Lower leg skin (tissue), 3 donors: ENCODE measurements around the gene METTL4.

Source experiments
- POLR2A ChIP-seq, 2 donors: fragments of 450-650 bp; IDR thresholded peaks; one replicate each; pipeline ENCODE4 v1.6.1; 2016 to 2017; ENCODE audit warnings: antibody characterized with exemption in 2 of 2, mild to moderate bottlenecking in 1 of 2, moderate library complexity in 1 of 2
- TF ChIP-seq, protein P1 (sequence below), 3 donors: fragments of 450-650 bp; IDR thresholded peaks; one replicate each; pipeline ENCODE4 v1.5.1; 2016; ENCODE audit warnings: antibody characterized with exemption in 3 of 3, mild to moderate bottlenecking in 3 of 3, moderate library complexity in 2 of 3

GRCh38 chr18:2569338-2570207, 1.7 kb downstream of the METTL4 start:
- TF ChIP-seq, protein P1, sequence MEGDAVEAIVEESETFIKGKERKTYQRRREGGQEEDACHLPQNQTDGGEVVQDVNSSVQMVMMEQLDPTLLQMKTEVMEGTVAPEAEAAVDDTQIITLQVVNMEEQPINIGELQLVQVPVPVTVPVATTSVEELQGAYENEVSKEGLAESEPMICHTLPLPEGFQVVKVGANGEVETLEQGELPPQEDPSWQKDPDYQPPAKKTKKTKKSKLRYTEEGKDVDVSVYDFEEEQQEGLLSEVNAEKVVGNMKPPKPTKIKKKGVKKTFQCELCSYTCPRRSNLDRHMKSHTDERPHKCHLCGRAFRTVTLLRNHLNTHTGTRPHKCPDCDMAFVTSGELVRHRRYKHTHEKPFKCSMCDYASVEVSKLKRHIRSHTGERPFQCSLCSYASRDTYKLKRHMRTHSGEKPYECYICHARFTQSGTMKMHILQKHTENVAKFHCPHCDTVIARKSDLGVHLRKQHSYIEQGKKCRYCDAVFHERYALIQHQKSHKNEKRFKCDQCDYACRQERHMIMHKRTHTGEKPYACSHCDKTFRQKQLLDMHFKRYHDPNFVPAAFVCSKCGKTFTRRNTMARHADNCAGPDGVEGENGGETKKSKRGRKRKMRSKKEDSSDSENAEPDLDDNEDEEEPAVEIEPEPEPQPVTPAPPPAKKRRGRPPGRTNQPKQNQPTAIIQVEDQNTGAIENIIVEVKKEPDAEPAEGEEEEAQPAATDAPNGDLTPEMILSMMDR (IDR thresholded peaks at IDR 0.05) = no peak
- no peak for TF ChIP-seq POLR2A (IDR thresholded peaks at IDR 0.05)
